Measurements from ENCODE around the gene G0S2.

- TF ChIP-seq CTCF (IDR thresholded peaks at IDR 0.05; ENCODE audit: poor library complexity, severe bottlenecking) (no peak), EZH2 (IDR thresholded peaks at IDR 0.05; ENCODE audit: borderline replicate concordance, insufficient read depth, low read length, poor library complexity, severe bottlenecking) (no peak), MXI1 (conservative IDR thresholded peaks at IDR 0.05; ENCODE audit: poor library complexity, severe bottlenecking) (no peak), EP300 (conservative IDR thresholded peaks at IDR 0.05; ENCODE audit: poor library complexity, severe bottlenecking) (no peak), REST (IDR thresholded peaks at IDR 0.05; ENCODE audit: borderline replicate concordance) (no peak), RAD21 (conservative IDR thresholded peaks at IDR 0.05) (no peak), SMC3 (conservative IDR thresholded peaks at IDR 0.05; ENCODE audit: poor library complexity) (no peak), TAF1 (IDR thresholded peaks at IDR 0.05; ENCODE audit: low read depth) (no peak)
Measured at GRCh38 chr1:209715314-209715713, 40.1 kb downstream of the G0S2 start.

Measured in neural cell (in vitro differentiated cells).